Measurements from ENCODE around the gene ANK3. TPM values are rescaled to one million over a fixed set of nuclear protein-coding genes. Genes with fewer than 3 reads are reported as not detected.

ANK3 gene
- total and polyA plus RNA-seq, 2 experiments from 2014 or later, result 26.2 to 49.0 TPM

DNA sequence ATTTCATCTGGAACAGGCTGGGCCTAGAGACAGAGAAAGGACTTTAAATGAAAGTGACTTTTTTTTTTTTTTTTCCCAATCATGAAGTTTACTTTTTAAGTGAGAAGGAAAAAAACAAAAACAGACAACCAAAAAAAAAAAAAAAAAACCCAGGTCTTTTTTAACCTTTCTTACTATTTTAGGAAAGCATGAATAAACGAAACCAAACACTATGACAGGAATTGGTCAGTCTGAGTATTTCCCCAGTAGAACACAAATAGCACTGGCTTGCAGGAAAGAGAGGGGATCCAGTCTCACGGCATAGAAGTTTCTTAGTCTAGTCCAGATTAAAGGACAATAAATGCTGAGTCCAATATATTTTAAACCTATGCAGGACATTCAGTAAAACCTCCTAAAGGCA lies 302.8 kb downstream of the ANK3 start:
- TF ChIP-seq EZH2phosphoT487 (IDR thresholded peaks at IDR 0.05; ENCODE audit: low read depth, severe bottlenecking, unreplicated experiment) (no peak), EZH2 (IDR thresholded peaks at IDR 0.05; ENCODE audit: borderline replicate concordance) (no peak), CTCF (IDR thresholded peaks at IDR 0.05; ENCODE audit: poor library complexity) (no peak)
- Histone ChIP-seq H3K4me2 (no peak overlapping the region), H3K9me3 (ENCODE audit: low read depth) (no peaks in the 10 kb centered on the region), H3K36me3 (replicated peaks; ENCODE audit: insufficient read depth, low read depth) (no peaks in the 10 kb centered on the region), H3K9me2 (replicated peaks; ENCODE audit: insufficient read depth) (no peaks in the 10 kb centered on the region), H2AFZ (no peak overlapping the region), H4K20me1 (ENCODE audit: insufficient read depth, poor library complexity, severe bottlenecking) (no peaks in the 10 kb centered on the region), H3K79me2 (no peaks in the 10 kb centered on the region), H3K27ac (no peak overlapping the region), H3K4me1 (ENCODE audit: insufficient read depth) (no peaks in the 10 kb centered on the region), H3K4me3 (no peak overlapping the region), H3K27me3 (no peaks in the 10 kb centered on the region)
- WGBS (ENCODE audit: low lambda C conversion rate, missing lambda C conversion rate), result 95% methylated on average over 2 of the region's 2 CpGs
- DNase-seq (ENCODE audit: low spot score), result no peak

GRCh38 chr10:60086421-60086820 lies 303.3 kb downstream of the ANK3 start:
- WGBS (ENCODE audit: low lambda C conversion rate, missing lambda C conversion rate), result over 99% methylated on average over 4 of the region's 4 CpGs
- no peak for TF ChIP-seq EZH2phosphoT487 (IDR thresholded peaks at IDR 0.05; ENCODE audit: low read depth, severe bottlenecking, unreplicated experiment)
- TF ChIP-seq CTCF (IDR thresholded peaks at IDR 0.05; ENCODE audit: poor library complexity), result no peak
- no peak for TF ChIP-seq EZH2 (IDR thresholded peaks at IDR 0.05; ENCODE audit: borderline replicate concordance)
- no peaks in the 10 kb centered on the region for H3K9me3 ChIP-seq (ENCODE audit: low read depth)

DNA sequence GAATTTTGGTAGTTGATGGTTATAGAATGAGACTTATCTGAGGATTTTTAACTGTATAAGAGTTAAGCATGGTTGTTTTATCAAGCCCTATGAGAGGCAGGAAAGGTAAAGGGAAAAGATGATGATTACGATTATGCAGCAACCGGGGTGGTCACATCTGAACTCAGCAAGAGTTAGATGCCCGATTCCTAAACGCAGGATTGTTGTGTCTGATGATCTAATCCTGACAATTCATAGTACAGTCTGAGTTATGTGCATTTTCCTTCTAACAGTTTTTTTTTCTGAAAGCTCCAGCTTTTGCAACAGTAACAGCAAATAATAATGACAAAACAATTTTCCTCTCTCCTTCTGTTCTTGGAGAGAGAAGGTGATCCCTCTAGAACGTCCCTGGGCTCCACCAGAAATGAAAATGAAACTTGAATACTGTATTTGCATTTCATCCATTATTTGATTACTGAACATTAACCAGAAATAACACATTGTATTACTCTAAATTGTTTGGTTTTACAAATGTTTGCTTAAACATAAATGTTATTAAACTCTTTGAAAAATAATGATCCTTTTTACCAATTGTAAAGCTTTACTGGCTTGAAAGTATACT lies 306.8 kb downstream of the ANK3 start:
- 62% methylated on average over 5 of the region's 5 CpGs for WGBS (ENCODE audit: low lambda C conversion rate, missing lambda C conversion rate)
- H3K9me3 ChIP-seq (ENCODE audit: low read depth), result no peaks in the 10 kb centered on the region
- H4K20me1 ChIP-seq (ENCODE audit: insufficient read depth, poor library complexity, severe bottlenecking), result no peaks in the 10 kb centered on the region
- no peaks in the 10 kb centered on the region for H3K36me3 ChIP-seq (replicated peaks; ENCODE audit: insufficient read depth, low read depth)
- H3K4me1 ChIP-seq (ENCODE audit: insufficient read depth), result no peaks in the 10 kb centered on the region
- DNase-seq (ENCODE audit: low spot score), result no peak
- H3K79me2 ChIP-seq, result no peaks in the 10 kb centered on the region
- no peaks in the 10 kb centered on the region for H3K27me3 ChIP-seq
- no peak overlapping the region for H3K4me3 ChIP-seq
- no peak overlapping the region for H2AFZ ChIP-seq
- H3K9me2 ChIP-seq (replicated peaks; ENCODE audit: insufficient read depth), result no peaks in the 10 kb centered on the region
- no peak overlapping the region for H3K27ac ChIP-seq
- TF ChIP-seq CTCF (IDR thresholded peaks at IDR 0.05; ENCODE audit: poor library complexity) (no peak), EZH2phosphoT487 (IDR thresholded peaks at IDR 0.05; ENCODE audit: low read depth, severe bottlenecking, unreplicated experiment) (no peak), EZH2 (IDR thresholded peaks at IDR 0.05; ENCODE audit: borderline replicate concordance) (no peak)
- H3K4me2 ChIP-seq, result no peak overlapping the region

More at GRCh38 chr10:60086421-60086820, 303.3 kb downstream of the ANK3 start:
- H3K4me1 ChIP-seq (ENCODE audit: insufficient read depth), result no peaks in the 10 kb centered on the region
- H3K27ac ChIP-seq, result no peak overlapping the region
- H3K4me3 ChIP-seq, result no peak overlapping the region
- H3K4me2 ChIP-seq, result no peak overlapping the region
- no peaks in the 10 kb centered on the region for H3K27me3 ChIP-seq
- H3K9me2 ChIP-seq (replicated peaks; ENCODE audit: insufficient read depth), result no peaks in the 10 kb centered on the region
- no peaks in the 10 kb centered on the region for H4K20me1 ChIP-seq (ENCODE audit: insufficient read depth, poor library complexity, severe bottlenecking)
- no peak for DNase-seq (ENCODE audit: low spot score)
- no peak overlapping the region for H2AFZ ChIP-seq
- H3K79me2 ChIP-seq, result no peaks in the 10 kb centered on the region
- no peaks in the 10 kb centered on the region for H3K36me3 ChIP-seq (replicated peaks; ENCODE audit: insufficient read depth, low read depth)
